ENCODE data around the gene FAM228B. TPM values are rescaled to one million over a fixed set of nuclear protein-coding genes. Genes with fewer than 3 reads are reported as not detected.

Gene FAM228B
- total RNA-seq, 1 experiment from 2014 or later, result 7.9 TPM

- H3K4me3 ChIP-seq (ENCODE audit: low read depth, low read length), result no peak overlapping the region
- peaks cover 21% of the 10 kb centered on the region for H3K4me1 ChIP-seq
- POLR2A ChIA-PET, result interaction anchor here (0.9 to 1.9 kb wide), 2 partner anchors 27 to 64 kb away, joined by 5 to 7 read pairs; partner anchors contain the start of genes TP53I3 and WDCP
- intact Hi-C loops (cut with micrococcal nuclease; ENCODE audit: unreplicated experiment), result no loop called here
- Mint-ChIP-seq H3K9me3 (ENCODE audit: unreplicated experiment) (peaks cover 25% of the 10 kb centered on the region), H3K27me3 (ENCODE audit: insufficient read depth, unreplicated experiment) (no peaks in the 10 kb centered on the region), H3K4me3 (ENCODE audit: unreplicated experiment) (no peak overlapping the region), H3K36me3 (ENCODE audit: insufficient read depth, unreplicated experiment) (no peaks in the 10 kb centered on the region), H3K27ac (ENCODE audit: unreplicated experiment) (peak overlapping the region; percentile 73), H3K4me1 (ENCODE audit: low read depth, unreplicated experiment) (peaks cover 23% of the 10 kb centered on the region)
- peak in 1 of 2 experiments; percentile 13 for DNase-seq
- no TSS peak for BruUV-seq (replicated peaks)
- no peak for TF ChIP-seq CTCF (IDR thresholded peaks at IDR 0.05; ENCODE audit: insufficient read depth in 1 of 2, low read depth in 1 of 2, low read length in 1 of 2, severe bottlenecking in 1 of 2, unreplicated experiment in 1 of 2)
- H3K36me3 ChIP-seq (ENCODE audit: control insufficient read depth, insufficient read depth, low read length), result no peaks in the 10 kb centered on the region
- 0 out of 2 replicates have a peak, but pooled peaks cover 5% of the 10 kb centered on the region for H3K9me3 ChIP-seq
- H3K27me3 ChIP-seq (replicated peaks; ENCODE audit: control insufficient read depth, insufficient read depth, low read length), result no peaks in the 10 kb centered on the region
- CTCF ChIA-PET, result interaction anchor here (2.5 kb wide), 1 partner anchor 27 kb away, joined by 17 read pairs; the partner anchor contains the start of gene TP53I3
Observed at GRCh38 chr2:24111407-24111901, 11.8 kb upstream of the FAM228B start.

GRCh38 chr2:24115057-24115456, 8.2 kb upstream of the FAM228B start:
- H3K9me3 Mint-ChIP-seq (ENCODE audit: unreplicated experiment), result no peaks in the 10 kb centered on the region
- no peak for TF ChIP-seq CTCF (IDR thresholded peaks at IDR 0.05; ENCODE audit: insufficient read depth in 1 of 2, low read depth in 1 of 2, low read length in 1 of 2, severe bottlenecking in 1 of 2, unreplicated experiment in 1 of 2)
- H3K9me3 ChIP-seq, result no peaks in the 10 kb centered on the region
- H3K27ac Mint-ChIP-seq (ENCODE audit: unreplicated experiment), result no peak overlapping the region
- no peaks in the 10 kb centered on the region for H3K36me3 ChIP-seq (ENCODE audit: control insufficient read depth, insufficient read depth, low read length)
- no TSS peak for BruUV-seq (replicated peaks)
- peaks cover 18% of the 10 kb centered on the region for H3K4me1 ChIP-seq
- peaks cover 24% of the 10 kb centered on the region for H3K4me1 Mint-ChIP-seq (ENCODE audit: low read depth, unreplicated experiment)
- peak in 1 of 2 experiments; percentile 27 for DNase-seq
- H3K36me3 Mint-ChIP-seq (ENCODE audit: insufficient read depth, unreplicated experiment), result no peaks in the 10 kb centered on the region
- ChIA-PET CTCF (interaction anchor here (1.1 kb wide), 1 partner anchor 31 kb away, joined by 3 read pairs; the partner anchor contains the start of gene TP53I3), POLR2A (interaction anchor here (0.6 kb wide), 1 partner anchor 31 kb away, joined by 3 read pairs; the partner anchor contains the start of gene TP53I3)
- no peaks in the 10 kb centered on the region for H3K27me3 Mint-ChIP-seq (ENCODE audit: insufficient read depth, unreplicated experiment)
- intact Hi-C loops (cut with micrococcal nuclease; ENCODE audit: unreplicated experiment), result no loop called here
- H3K4me3 ChIP-seq (ENCODE audit: low read depth, low read length), result no peak overlapping the region
- no peak overlapping the region for H3K4me3 Mint-ChIP-seq (ENCODE audit: unreplicated experiment)
- H3K27me3 ChIP-seq (replicated peaks; ENCODE audit: control insufficient read depth, insufficient read depth, low read length), result no peaks in the 10 kb centered on the region

- POLR2A ChIA-PET, result no interaction called here
- Mint-ChIP-seq H3K36me3 (ENCODE audit: insufficient read depth, unreplicated experiment) (no peaks in the 10 kb centered on the region), H3K4me3 (ENCODE audit: unreplicated experiment) (no peak overlapping the region), H3K9me3 (ENCODE audit: unreplicated experiment) (no peaks in the 10 kb centered on the region), H3K4me1 (ENCODE audit: low read depth, unreplicated experiment) (peaks cover 9% of the 10 kb centered on the region), H3K27ac (ENCODE audit: unreplicated experiment) (no peak overlapping the region), H3K27me3 (ENCODE audit: insufficient read depth, unreplicated experiment) (no peaks in the 10 kb centered on the region)
- no TSS peak for BruUV-seq (replicated peaks)
- intact Hi-C loops (cut with micrococcal nuclease; ENCODE audit: unreplicated experiment), result no loop called here
- CTCF ChIA-PET, result no interaction called here
- no peak overlapping the region for H3K4me3 ChIP-seq (ENCODE audit: low read depth, low read length)
- H3K9me3 ChIP-seq, result no peaks in the 10 kb centered on the region
- H3K36me3 ChIP-seq (ENCODE audit: control insufficient read depth, insufficient read depth, low read length), result no peaks in the 10 kb centered on the region
- DNase-seq, result no peak
- H3K4me1 ChIP-seq, result peaks cover 10% of the 10 kb centered on the region
- no peaks in the 10 kb centered on the region for H3K27me3 ChIP-seq (replicated peaks; ENCODE audit: control insufficient read depth, insufficient read depth, low read length)
- TF ChIP-seq CTCF (IDR thresholded peaks at IDR 0.05; ENCODE audit: insufficient read depth in 1 of 2, low read depth in 1 of 2, low read length in 1 of 2, severe bottlenecking in 1 of 2, unreplicated experiment in 1 of 2), result no peak
Observed at GRCh38 chr2:24117902-24118301, 5.4 kb upstream of the FAM228B start.

All from Caco-2 (cell line).